Endothelial cell of umbilical vein (primary cell): ENCODE measurements around the gene NPPB. TPM values are rescaled to one million over a fixed set of nuclear protein-coding genes. Genes with fewer than 3 reads are reported as not detected.

Experiments used
- BruUV-seq: library from RNA; stranded (reverse); fragments of 400-500 nt; replicated peaks from 2 replicates; lab custom pipeline; 2021; lab: Mats Ljungman, UMichigan
- CTCF ChIA-PET: fragments of 300-600, 350-600 bp; sonication (Branson Sonifier 250); formaldehyde crosslinking; loops from one replicate; lab custom pipeline; 2021; ENCODE audit warnings: antibody characterized with exemption, inconsistent platforms; lab: Charles Lee
- POLR2A ChIA-PET: fragments of 300-600, 350-600 bp; sonication (Branson Sonifier 250); formaldehyde crosslinking; loops from one replicate; lab custom pipeline; 2021; ENCODE audit warnings: antibody characterized with exemption, inconsistent platforms; lab: Charles Lee
- DNase-seq: peaks from one replicate; pipeline ENCODE4 v3.0.0-alpha.2; 2011; ENCODE audit warnings: low read depth, low spot score
- FAIRE-seq: peaks from 2 replicates; lab custom pipeline; 2011; peaks lifted over from hg19 to GRCh38; lab: Jason Lieb, UNC
- H2AFZ ChIP-seq: 2 replicates; pipeline ENCODE4 v1.6.0; 2012; ENCODE audit warnings: low read depth, low read length, control low read depth, inconsistent platforms
- H3K27ac ChIP-seq: 2 replicates; pipeline ENCODE4 v1.5.1; 2011; ENCODE audit warnings: low read depth, mild to moderate bottlenecking, control low read depth, low read length, moderate library complexity; ENCODE audit not compliant: insufficient read depth
- H3K27me3 ChIP-seq, 2 experiments: 2 replicates each; pipeline versions ENCODE4 v1.6.0 to v1.6.1; 2011; ENCODE audit warnings: low read length in 2 of 2, mixed read lengths in 1 of 2; ENCODE audit not compliant: control insufficient read depth in 2 of 2, insufficient read depth in 2 of 2
- H3K36me3 ChIP-seq, 2 experiments: 2 replicates in 1 of 2; 3 replicates in 1 of 2; pipeline ENCODE4 v1.5.1; 2011; ENCODE audit warnings: low read length in 2 of 2, mild to moderate bottlenecking in 1 of 2, moderate library complexity in 1 of 2; ENCODE audit not compliant: control insufficient read depth in 2 of 2, insufficient read depth in 2 of 2; ENCODE audit errors: extremely low read depth in 1 of 2
- H3K4me1 ChIP-seq: 3 replicates; pipeline ENCODE4 v1.5.1; 2011; ENCODE audit warnings: mild to moderate bottlenecking, low read length; ENCODE audit not compliant: control insufficient read depth, insufficient read depth; ENCODE audit errors: extremely low read depth
- H3K4me2 ChIP-seq: 2 replicates; pipeline ENCODE4 v1.6.1; 2011; ENCODE audit warnings: low read length, control low read depth, mixed read lengths; ENCODE audit not compliant: insufficient read depth
- H3K4me3 ChIP-seq, 3 experiments: fragments of 200-600 bp in 1 of 3; sonication (generic), shearing (Covaris generic) in 1 of 3; replicated peaks in 1 of 3; 2 replicates each; pipeline ENCODE4 v1.5.1; 2011 to 2016; ENCODE audit warnings: control low read depth in 3 of 3, low read length in 3 of 3, mild to moderate bottlenecking in 2 of 3, inconsistent platforms in 1 of 3, low read depth in 1 of 3, moderate library complexity in 1 of 3; ENCODE audit not compliant: insufficient read depth in 1 of 3
- H3K79me2 ChIP-seq: 2 replicates; pipeline ENCODE4 v1.6.0; 2012; ENCODE audit warnings: low read length, inconsistent platforms; ENCODE audit not compliant: control insufficient read depth, insufficient read depth
- H3K9ac ChIP-seq: replicated peaks from 2 replicates; pipeline ENCODE3; 2011; ENCODE audit warnings: low read length, control low read depth; ENCODE audit not compliant: insufficient read depth; ENCODE audit errors: extremely low read depth
- H3K9me1 ChIP-seq: replicated peaks from 3 replicates; pipeline ENCODE4 v1.6.0; 2011; ENCODE audit warnings: mild to moderate bottlenecking, low read length; ENCODE audit not compliant: control insufficient read depth, insufficient read depth; ENCODE audit errors: extremely low read depth
- H3K9me3 ChIP-seq: replicated peaks from 2 replicates; pipeline ENCODE4 v1.5.1; 2012; ENCODE audit warnings: low read length, inconsistent platforms; ENCODE audit not compliant: control insufficient read depth, insufficient read depth
- H4K20me1 ChIP-seq: replicated peaks from 2 replicates; pipeline ENCODE3; 2011; ENCODE audit warnings: mild to moderate bottlenecking, low read length; ENCODE audit not compliant: control insufficient read depth, insufficient read depth; ENCODE audit errors: extremely low read depth
- CTCF ChIP-seq, 2 donors: IDR thresholded peaks; 1 replicate in 1 of 2; 2 replicates in 1 of 2; pipeline ENCODE4 v1.5.1; 2011; ENCODE audit warnings: low read length in 2 of 2, mild to moderate bottlenecking in 2 of 2, moderate library complexity in 2 of 2, control low read depth in 1 of 2, inconsistent platforms in 1 of 2, low read depth in 1 of 2; ENCODE audit not compliant: insufficient read depth in 1 of 2; ENCODE audit errors: extremely low read depth in 1 of 2
- EZH2 ChIP-seq: IDR thresholded peaks from 2 replicates; pipeline ENCODE4 v1.6.1; 2012; ENCODE audit warnings: borderline replicate concordance, low read depth, mild to moderate bottlenecking, moderate library complexity, low read length, inconsistent platforms; ENCODE audit not compliant: severe bottlenecking
- FOS ChIP-seq: IDR thresholded peaks from 2 replicates; pipeline ENCODE4 v1.6.1; 2011; ENCODE audit warnings: mild to moderate bottlenecking, low read length, moderate library complexity, borderline replicate concordance; ENCODE audit not compliant: insufficient read depth
- GATA2 ChIP-seq: IDR thresholded peaks from 2 replicates; pipeline ENCODE4 v1.7.0; 2011; ENCODE audit warnings: low read depth, mild to moderate bottlenecking, moderate library complexity, mixed read lengths, low read length; ENCODE audit not compliant: insufficient read length, insufficient read depth
- JUN ChIP-seq: IDR thresholded peaks from 2 replicates; pipeline ENCODE4 v1.6.1; 2011; ENCODE audit warnings: borderline replicate concordance, low read depth; ENCODE audit not compliant: insufficient read length, insufficient read depth
- MAX ChIP-seq: IDR thresholded peaks from 2 replicates; pipeline ENCODE4 v1.6.1; 2011; ENCODE audit not compliant: insufficient read depth, insufficient read length
- MYC ChIP-seq: IDR thresholded peaks from one replicate; pipeline ENCODE4 v1.6.1; 2011; ENCODE audit warnings: mild to moderate bottlenecking, low read depth, low read length
- POLR2A ChIP-seq: IDR thresholded peaks from 2 replicates; pipeline ENCODE4 v1.6.1; 2012; ENCODE audit warnings: low read depth, mild to moderate bottlenecking, control low read depth, low read length
- dilution Hi-C: fragments of 300-500 bp; cut with MboI; formaldehyde crosslinking; loops from one replicate; pipeline ENCODE4 v1.15.0; 2019; ENCODE audit warnings: low sequenced_read_pairs; ENCODE audit not compliant: extremely low pct_ligation_motif_present
- intact Hi-C: fragments of 100-400 bp; cut with micrococcal nuclease; formaldehyde crosslinking; loops from one replicate; pipeline ENCODE4 v1.10.0; 2022
- polyA plus RNA-seq, 4 experiments: library from polyadenylated mRNA; depleted of rRNA in 3 of 4; stranded (reverse) in 3 of 4; unstranded in 1 of 4; fragments of >200 nt; gene quantifications; 2 replicates each; pipeline versions ENCODE4 v1.2.1 to v1.2.3, GENCODE V29; 2011 to 2012; ENCODE audit warnings: missing spikeins in 1 of 4
- total RNA-seq: library from RNA; stranded (reverse); gene quantifications from 2 replicates; pipeline ENCODE4 v1.2.3, GENCODE V29; 2021

Gene NPPB
- total and polyA plus RNA-seq, 2 donors (not counting 3 experiments of a cell fraction or from before 2014, with no cell fraction given) = not detected

GRCh38 chr1:11848373-11848700 lies 10.4 kb downstream of the NPPB start:
- no peak for FAIRE-seq
- Histone ChIP-seq H3K4me3 (no peak overlapping the region), H3K9me3 (no peaks in the 10 kb centered on the region), H3K27ac (no peak overlapping the region), H3K27me3 (no peaks in the 10 kb centered on the region), H3K4me1 (no peaks in the 10 kb centered on the region), H3K9me1 (no peaks in the 10 kb centered on the region), H2AFZ (no peak overlapping the region), H3K9ac (no peak overlapping the region), H3K36me3 (peaks cover 0 to 22% of the 10 kb centered on the region in 2 experiments), H3K4me2 (no peak overlapping the region), H3K79me2 (no peaks in the 10 kb centered on the region), H4K20me1 (no peaks in the 10 kb centered on the region)
- TF ChIP-seq POLR2A = no peak
- no peak for TF ChIP-seq EZH2
- TF ChIP-seq JUN = no peak
- TF ChIP-seq CTCF (IDR thresholded peaks at IDR 0.05; ENCODE audit: extremely low read depth in 1 of 2, insufficient read depth in 1 of 2, low read depth in 1 of 2, low read length in 2 of 2) = no peak
- no peak for TF ChIP-seq MAX
- no peak for TF ChIP-seq FOS
- no peak for TF ChIP-seq MYC
- no peak for TF ChIP-seq GATA2
- dilution Hi-C loops = no loop called here
- CTCF ChIA-PET = interaction anchor here (1.1 to 1.5 kb wide), 3 partner anchors 10 to 11 kb away, joined by 4 to 5 read pairs (median 5); partner anchors contain the start of gene NPPB
- no TSS peak for BruUV-seq
- intact Hi-C loops = no loop called here
- no peak for DNase-seq
- POLR2A ChIA-PET = no interaction called here
